ENCODE results near the gene NEXN. TPM values are rescaled to one million over a fixed set of nuclear protein-coding genes. Genes with fewer than 3 reads are reported as not detected.

Gene NEXN
- total RNA-seq, 4 donors from 2014 or later, result 5.6 to 38.0 (median 10.5) TPM

- Histone ChIP-seq H3K4me1 (peaks cover 0 to 7% (median 2%) of the 10 kb centered on the region in 4 donors), H3K27me3 (no peaks in the 10 kb centered on the region), H3K36me3 (no peaks in the 10 kb centered on the region), H3K4me3 (no peak overlapping the region), H3K9me3 (no peaks in the 10 kb centered on the region), H3K27ac (peak overlapping the region in 1 of 4 donors; percentile 23)
- TF ChIP-seq POLR2A (IDR thresholded peaks at IDR 0.05) (no peak), CTCF (IDR thresholded peaks at IDR 0.05) (no peak)
- DNase-seq, result no peak
These were observed 95.6 kb downstream of the NEXN start for GRCh38 chr1:77983997-77984355.

DNA sequence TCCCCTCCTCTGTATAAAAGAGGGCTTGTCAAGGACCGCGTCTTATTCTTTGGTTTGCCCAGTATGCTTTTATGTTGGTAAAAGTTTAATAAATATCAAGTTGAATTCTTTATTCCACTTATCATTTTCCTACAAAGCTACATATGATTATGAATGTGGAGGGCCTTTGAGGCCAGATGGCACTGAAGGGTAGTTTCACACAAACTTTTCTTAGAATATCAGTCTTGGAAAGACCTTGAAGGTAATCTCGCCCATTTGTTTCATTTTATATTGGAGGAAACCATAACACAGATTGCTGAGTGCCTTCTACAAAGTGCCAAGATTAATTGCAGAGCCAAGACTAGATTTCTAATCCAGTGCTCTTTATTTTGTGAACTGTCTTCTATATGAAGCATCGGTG, 96.2 kb downstream of the NEXN start:
- Histone ChIP-seq H3K4me3 (no peak overlapping the region), H3K4me1 (peaks cover 0 to 7% (median 2%) of the 10 kb centered on the region in 4 donors), H3K36me3 (no peaks in the 10 kb centered on the region), H3K9me3 (no peaks in the 10 kb centered on the region), H3K27ac (no peak overlapping the region), H3K27me3 (no peaks in the 10 kb centered on the region)
- TF ChIP-seq CTCF (IDR thresholded peaks at IDR 0.05), result no peak
- DNase-seq, result no peak

DNA sequence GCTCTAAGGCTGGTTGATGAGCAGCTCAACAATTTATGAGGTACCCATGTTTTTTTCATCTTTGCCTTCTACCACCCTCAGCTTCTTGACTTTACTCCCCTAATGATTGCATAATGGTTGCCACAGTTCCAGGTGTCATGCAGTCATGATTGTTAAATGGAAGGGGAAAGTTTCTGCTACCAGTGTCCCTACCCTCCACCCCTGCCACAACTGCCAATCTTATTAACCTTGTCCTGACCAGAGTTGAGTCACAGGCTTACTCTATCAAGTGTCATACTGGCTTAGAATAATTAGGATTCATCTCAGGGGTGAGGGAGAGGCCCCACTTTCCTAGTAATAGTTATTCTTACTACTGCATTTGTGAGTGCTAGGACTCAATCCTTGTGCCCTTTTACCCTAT, 98.4 kb downstream of the NEXN start:
- TF ChIP-seq POLR2A (IDR thresholded peaks at IDR 0.05) (no peak), CTCF (IDR thresholded peaks at IDR 0.05) (no peak)
- no peaks in the 10 kb centered on the region for H3K9me3 ChIP-seq
- H3K36me3 ChIP-seq, result no peaks in the 10 kb centered on the region
- H3K27ac ChIP-seq, result no peak overlapping the region
- no peak for DNase-seq
- no peaks in the 10 kb centered on the region for H3K4me1 ChIP-seq
- no peaks in the 10 kb centered on the region for H3K27me3 ChIP-seq
- H3K4me3 ChIP-seq, result no peak overlapping the region

DNA sequence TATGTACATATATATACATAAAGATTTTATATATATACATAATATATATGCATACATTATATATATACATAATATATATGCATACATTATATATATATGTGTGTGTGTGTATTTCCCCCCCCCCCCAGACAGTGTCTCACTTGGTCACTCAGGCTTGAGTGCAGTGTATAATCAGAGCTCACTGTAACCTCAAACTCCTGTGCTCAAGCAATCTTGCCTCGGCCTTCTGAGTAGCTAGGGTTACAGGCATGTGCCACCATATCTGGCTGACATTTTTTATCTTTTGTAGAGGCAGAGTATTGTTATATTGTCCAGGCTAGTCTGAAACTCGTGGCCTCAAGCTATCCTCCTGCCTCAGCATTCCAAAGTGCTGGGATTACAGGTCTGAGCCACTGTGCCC, 99.5 kb downstream of the NEXN start:
- no peaks in the 10 kb centered on the region for H3K27me3 ChIP-seq
- no peak overlapping the region for H3K4me3 ChIP-seq
- no peaks in the 10 kb centered on the region for H3K9me3 ChIP-seq
- TF ChIP-seq POLR2A (IDR thresholded peaks at IDR 0.05) (no peak), CTCF (IDR thresholded peaks at IDR 0.05) (no peak)
- DNase-seq, result no peak
- no peaks in the 10 kb centered on the region for H3K4me1 ChIP-seq
- no peaks in the 10 kb centered on the region for H3K36me3 ChIP-seq
- no peak overlapping the region for H3K27ac ChIP-seq

DNA sequence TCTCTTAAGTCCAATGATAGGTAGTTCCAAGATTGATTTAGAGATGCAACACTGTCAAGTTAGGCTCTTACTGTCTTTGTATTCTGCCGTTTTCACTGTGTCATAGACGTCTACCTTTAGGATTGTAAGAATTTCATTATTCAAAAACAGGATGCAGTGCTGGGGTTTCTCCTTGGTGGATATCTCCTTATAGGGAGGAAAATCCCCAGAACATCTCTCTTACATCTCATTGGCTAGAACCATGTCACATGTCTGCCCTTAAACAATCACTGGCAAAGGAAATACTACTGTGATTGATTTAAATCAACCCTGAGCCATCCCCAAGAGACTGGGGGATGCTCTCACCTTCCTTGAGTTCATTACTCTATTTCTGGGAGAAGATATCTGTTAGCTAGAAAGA, 101.3 kb downstream of the NEXN start:
- Histone ChIP-seq H3K27ac (no peak overlapping the region), H3K4me1 (no peaks in the 10 kb centered on the region), H3K4me3 (no peak overlapping the region), H3K27me3 (no peaks in the 10 kb centered on the region), H3K36me3 (no peaks in the 10 kb centered on the region), H3K9me3 (no peaks in the 10 kb centered on the region)
- no peak for DNase-seq
- TF ChIP-seq POLR2A (IDR thresholded peaks at IDR 0.05) (no peak), CTCF (IDR thresholded peaks at IDR 0.05) (no peak)

DNA sequence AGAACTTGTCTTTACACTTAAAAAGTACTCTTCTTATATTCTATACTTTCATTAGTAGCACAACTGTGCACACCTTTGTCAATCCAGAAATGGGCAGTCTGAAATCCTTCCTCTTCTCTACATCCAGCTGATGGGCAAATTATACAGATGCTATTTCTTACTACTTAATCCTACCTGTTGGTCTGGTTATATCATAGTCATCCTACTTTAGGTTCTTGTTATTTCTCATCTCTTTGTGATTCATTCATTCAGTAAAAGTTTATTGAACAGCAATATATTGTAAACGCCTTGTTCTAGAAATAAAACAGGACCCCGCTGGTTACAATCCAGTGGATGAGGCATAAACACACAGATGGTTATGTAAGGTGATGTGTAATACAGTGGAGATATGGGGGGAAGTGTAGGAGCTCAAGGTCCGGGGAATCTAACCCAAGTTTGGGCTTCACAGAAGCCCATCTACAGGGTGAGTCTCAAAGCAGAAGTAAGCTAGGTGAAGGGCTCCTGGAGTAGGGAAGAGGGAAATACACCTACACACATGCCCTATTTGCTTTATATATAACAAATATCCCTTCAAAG, 102.3 kb downstream of the NEXN start:
- Histone ChIP-seq H3K36me3 (no peaks in the 10 kb centered on the region), H3K4me1 (no peaks in the 10 kb centered on the region), H3K9me3 (no peaks in the 10 kb centered on the region), H3K4me3 (no peak overlapping the region), H3K27ac (no peak overlapping the region), H3K27me3 (no peaks in the 10 kb centered on the region)
- TF ChIP-seq POLR2A (IDR thresholded peaks at IDR 0.05) (no peak), CTCF (IDR thresholded peaks at IDR 0.05) (no peak)
- DNase-seq, result no peak

Data from Peyer's patch (tissue), 4 donors.